Cardiac fibroblast (primary cell): ENCODE measurements around the gene HHAT.

ENCODE experiments used
- DNase-seq, 2 donors: peaks; one replicate each; pipeline versions ENCODE4 v3.0.0 to v3.0.0-alpha.2; 2010; ENCODE audit warnings: low read depth in 2 of 2
- H3K4me3 ChIP-seq, 2 donors: replicated peaks in 1 of 2; 1 replicate in 1 of 2; 2 replicates in 1 of 2; pipeline ENCODE4 v1.5.1; 2011; ENCODE audit warnings: low read depth in 2 of 2, low read length in 2 of 2, mild to moderate bottlenecking in 2 of 2, moderate library complexity in 1 of 2
- TF ChIP-seq, protein P1 (sequence below): IDR thresholded peaks from one replicate; pipeline ENCODE4 v1.5.1; 2011; ENCODE audit warnings: low read depth, mild to moderate bottlenecking, low read length, inconsistent platforms

Gene HHAT

GRCh38 chr1:210447456-210448057, 118.9 kb downstream of the HHAT start:
- TF ChIP-seq, protein P1, sequence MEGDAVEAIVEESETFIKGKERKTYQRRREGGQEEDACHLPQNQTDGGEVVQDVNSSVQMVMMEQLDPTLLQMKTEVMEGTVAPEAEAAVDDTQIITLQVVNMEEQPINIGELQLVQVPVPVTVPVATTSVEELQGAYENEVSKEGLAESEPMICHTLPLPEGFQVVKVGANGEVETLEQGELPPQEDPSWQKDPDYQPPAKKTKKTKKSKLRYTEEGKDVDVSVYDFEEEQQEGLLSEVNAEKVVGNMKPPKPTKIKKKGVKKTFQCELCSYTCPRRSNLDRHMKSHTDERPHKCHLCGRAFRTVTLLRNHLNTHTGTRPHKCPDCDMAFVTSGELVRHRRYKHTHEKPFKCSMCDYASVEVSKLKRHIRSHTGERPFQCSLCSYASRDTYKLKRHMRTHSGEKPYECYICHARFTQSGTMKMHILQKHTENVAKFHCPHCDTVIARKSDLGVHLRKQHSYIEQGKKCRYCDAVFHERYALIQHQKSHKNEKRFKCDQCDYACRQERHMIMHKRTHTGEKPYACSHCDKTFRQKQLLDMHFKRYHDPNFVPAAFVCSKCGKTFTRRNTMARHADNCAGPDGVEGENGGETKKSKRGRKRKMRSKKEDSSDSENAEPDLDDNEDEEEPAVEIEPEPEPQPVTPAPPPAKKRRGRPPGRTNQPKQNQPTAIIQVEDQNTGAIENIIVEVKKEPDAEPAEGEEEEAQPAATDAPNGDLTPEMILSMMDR: no peak
- H3K4me3 ChIP-seq: no peak overlapping the region
- DNase-seq: no peak

DNA sequence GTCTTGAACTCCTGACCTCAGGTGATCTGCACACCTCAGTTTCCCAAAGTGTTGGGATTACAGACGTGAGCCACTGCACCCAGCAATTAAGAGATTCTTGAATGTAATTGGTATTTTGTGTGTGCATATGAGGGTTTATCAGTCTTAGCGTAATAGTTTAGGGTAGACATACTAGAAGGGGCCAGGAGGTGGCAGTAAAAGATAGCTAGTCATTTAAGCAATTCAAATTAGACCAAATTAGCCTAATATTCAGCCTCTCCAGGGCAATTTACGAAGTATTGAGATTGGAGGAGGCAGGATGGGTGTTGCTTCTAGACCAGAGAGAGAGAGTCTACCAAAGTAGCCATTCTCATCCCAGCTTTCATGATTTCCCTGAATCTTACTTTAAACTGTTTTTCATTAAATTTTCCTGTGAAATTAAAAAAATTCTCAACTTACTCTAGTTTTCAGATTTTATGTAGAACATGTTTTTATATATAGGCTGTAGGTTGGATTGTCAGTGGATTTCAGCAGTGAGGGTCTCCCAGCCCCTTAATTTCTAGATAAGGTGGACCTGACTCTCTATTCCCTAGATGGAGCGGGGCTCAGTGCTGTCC, 119.7 kb downstream of the HHAT start:
- DNase-seq: peak; percentile 69 to 70

GRCh38 chr1:210455840-210456603, 127.3 kb downstream of the HHAT start:
- TF ChIP-seq, protein P1: no peak
- H3K4me3 ChIP-seq: no peak overlapping the region
- DNase-seq: no peak

More for the DNA sequence above, 119.7 kb downstream of the HHAT start:
- TF ChIP-seq, protein P1: peak; percentile 63
- H3K4me3 ChIP-seq: no peak overlapping the region

DNA sequence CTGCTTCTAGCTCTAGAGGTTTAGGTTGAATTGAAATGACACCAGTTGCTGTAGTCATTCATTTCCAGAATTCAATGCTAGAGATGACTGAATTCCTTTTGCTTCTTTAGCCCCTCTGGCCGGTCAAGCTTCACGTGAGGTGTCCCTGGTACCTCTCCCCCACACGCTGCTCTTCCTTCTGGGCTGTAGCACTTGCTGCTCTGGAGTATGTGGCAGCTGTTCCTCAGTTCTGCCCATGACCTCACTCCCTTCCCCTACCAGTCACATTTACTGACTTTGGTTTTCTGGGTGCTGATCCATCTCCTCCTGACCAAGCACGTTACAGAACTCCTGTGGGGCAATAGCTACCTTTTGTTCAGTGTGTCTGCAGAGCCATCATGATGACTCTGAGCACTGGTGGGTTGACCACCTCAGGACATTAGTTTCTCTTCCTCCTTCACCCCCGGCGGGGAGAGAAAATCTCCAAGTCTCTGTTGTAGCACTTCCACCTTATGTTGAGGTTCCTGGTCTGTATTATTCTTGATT, 128.1 kb downstream of the HHAT start:
- H3K4me3 ChIP-seq: no peak overlapping the region
- no peak for DNase-seq
- TF ChIP-seq, protein P1: no peak

DNA sequence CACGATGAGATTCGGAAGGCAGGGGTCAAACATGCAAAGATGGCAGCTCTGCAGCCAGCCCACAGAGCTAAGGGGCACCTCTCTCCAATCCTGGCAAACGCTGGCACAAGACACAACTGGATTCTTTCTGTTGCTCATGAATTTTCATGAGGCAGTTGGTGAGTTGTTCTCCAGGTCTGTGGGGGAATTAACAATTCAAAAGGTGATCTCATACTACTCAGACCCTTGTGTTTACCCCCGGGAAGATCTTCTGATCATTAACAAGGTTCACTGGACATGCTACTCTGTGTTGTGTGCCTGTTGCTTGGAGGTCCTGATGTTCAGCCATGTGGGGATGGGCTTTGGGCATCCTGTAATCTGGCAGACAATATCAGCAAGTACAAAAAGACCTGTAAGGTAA, 128.9 kb downstream of the HHAT start:
- no peak for DNase-seq
- TF ChIP-seq, protein P1: no peak
- no peak overlapping the region for H3K4me3 ChIP-seq

DNA sequence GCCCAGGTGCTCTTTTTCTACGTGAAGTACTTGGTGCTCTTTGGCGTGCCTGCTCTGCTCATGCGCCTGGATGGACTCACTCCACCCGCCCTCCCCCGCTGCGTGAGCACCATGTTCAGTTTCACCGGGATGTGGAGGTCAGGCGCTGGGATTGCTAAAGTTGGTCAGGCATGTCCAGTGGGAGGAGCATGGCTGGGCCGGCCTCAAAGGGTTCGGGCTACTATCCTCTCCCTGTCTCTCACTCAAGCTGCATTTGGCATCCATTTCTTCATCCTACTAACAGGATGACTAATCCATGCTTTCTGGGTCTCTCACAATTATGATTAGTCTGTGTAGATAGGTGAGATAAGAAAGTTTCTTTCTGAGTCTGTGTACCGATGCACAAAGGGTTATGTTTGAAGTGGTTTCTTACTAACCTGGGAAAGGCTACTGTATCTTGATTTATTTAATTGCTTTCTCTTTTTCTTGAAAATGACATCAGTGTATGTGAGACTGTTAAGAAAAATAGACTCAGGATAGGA, 135.9 kb downstream of the HHAT start:
- TF ChIP-seq, protein P1: no peak
- H3K4me3 ChIP-seq: no peak overlapping the region
- no peak for DNase-seq
